ENCODE measurements around the gene MMP17. TPM values are rescaled to one million over a fixed set of nuclear protein-coding genes. Genes with fewer than 3 reads are reported as not detected.

The MMP17 gene
- total RNA-seq, 2 donors from 2014 or later, result 10.9 to 12.0 TPM

DNA sequence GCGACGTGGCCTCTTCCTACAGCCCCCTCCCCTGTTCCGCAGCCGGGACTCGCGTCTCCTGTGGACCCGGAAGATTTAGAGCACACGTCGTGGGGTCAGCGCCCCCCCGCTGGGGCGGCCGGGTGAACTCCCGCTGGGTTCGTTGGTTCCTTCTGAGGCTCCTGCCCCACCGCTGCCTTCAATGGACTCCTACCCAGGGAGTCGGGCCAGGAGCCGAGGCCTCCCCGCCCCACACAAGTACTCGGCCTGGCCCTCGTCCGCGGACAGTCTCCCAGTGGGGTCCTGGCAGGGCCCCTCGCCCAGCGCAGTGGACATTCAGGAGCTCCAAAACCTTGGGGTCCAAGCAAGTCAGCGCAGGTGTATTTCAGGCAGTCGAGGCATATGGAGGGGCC lies 1.2 kb downstream of the MMP17 start:
- Histone ChIP-seq H3K4me1 (ENCODE audit: control insufficient read depth, insufficient read depth, low read length) (no peaks in the 10 kb centered on the region), H3K27me3 (ENCODE audit: control insufficient read depth, insufficient read depth, low read length, poor library complexity, severe bottlenecking) (peaks cover 29% of the 10 kb centered on the region)
- H3K4me3 Mint-ChIP-seq, result peak overlapping the region; percentile 55

GRCh38 chr12:131829791-131830334 lies 1.7 kb downstream of the MMP17 start:
- no peaks in the 10 kb centered on the region for H3K9me3 Mint-ChIP-seq
- Histone ChIP-seq H3K9ac (ENCODE audit: extremely low read depth, low read length, poor library complexity, severe bottlenecking) (peak overlapping the region; percentile 11), H3K4me3 (ENCODE audit: low read length) (peak overlapping the region; percentile 73), H3K4me1 (ENCODE audit: control insufficient read depth, insufficient read depth, low read length) (no peaks in the 10 kb centered on the region), H3K9me3 (ENCODE audit: control insufficient read depth, low read length) (no peaks in the 10 kb centered on the region), H3K36me3 (ENCODE audit: control insufficient read depth, insufficient read depth, low read length) (no peaks in the 10 kb centered on the region), H3K27me3 (ENCODE audit: control insufficient read depth, insufficient read depth, low read length, poor library complexity, severe bottlenecking) (peaks cover 29% of the 10 kb centered on the region), H3K27ac (ENCODE audit: low read depth, low read length) (no peak overlapping the region)
- peaks cover 2% of the 10 kb centered on the region for H3K4me1 Mint-ChIP-seq
- H3K27ac Mint-ChIP-seq, result no peak overlapping the region
- no peak for TF ChIP-seq CTCF (conservative IDR thresholded peaks at IDR 0.05)
- DNase-seq, result peak; percentile 85
- H3K27me3 Mint-ChIP-seq (ENCODE audit: insufficient read depth), result peaks cover 46% of the 10 kb centered on the region
- WGBS, 2 experiments (ENCODE audit: insufficient coverage in 1 of 2, insufficient read length in 1 of 2), result 19 to 29% methylated on average over 10 to 28 of the region's 28 CpGs
- peak overlapping the region; percentile 55 for H3K4me3 Mint-ChIP-seq
- H3K36me3 Mint-ChIP-seq (ENCODE audit: low read depth), result no peaks in the 10 kb centered on the region

More for the DNA sequence above, 1.2 kb downstream of the MMP17 start:
- no peak overlapping the region for H3K27ac ChIP-seq (ENCODE audit: low read depth, low read length)
- Mint-ChIP-seq H3K9me3 (no peaks in the 10 kb centered on the region), H3K36me3 (ENCODE audit: low read depth) (no peaks in the 10 kb centered on the region), H3K27me3 (ENCODE audit: insufficient read depth) (peaks cover 47% of the 10 kb centered on the region), H3K4me1 (peaks cover 2% of the 10 kb centered on the region), H3K27ac (no peak overlapping the region)
- no peaks in the 10 kb centered on the region for H3K36me3 ChIP-seq (ENCODE audit: control insufficient read depth, insufficient read depth, low read length)
- H3K9ac ChIP-seq (ENCODE audit: extremely low read depth, low read length, poor library complexity, severe bottlenecking), result no peak overlapping the region
- H3K4me3 ChIP-seq (ENCODE audit: low read length), result peak overlapping the region; percentile 73
- TF ChIP-seq CTCF (conservative IDR thresholded peaks at IDR 0.05), result no peak
- DNase-seq, result peak; percentile 79
- H3K9me3 ChIP-seq (ENCODE audit: control insufficient read depth, low read length), result no peaks in the 10 kb centered on the region
- WGBS, 2 experiments (ENCODE audit: insufficient coverage in 1 of 2, insufficient read length in 1 of 2), result 13 to 21% methylated on average over 9 to 27 of the region's 27 CpGs

DNA sequence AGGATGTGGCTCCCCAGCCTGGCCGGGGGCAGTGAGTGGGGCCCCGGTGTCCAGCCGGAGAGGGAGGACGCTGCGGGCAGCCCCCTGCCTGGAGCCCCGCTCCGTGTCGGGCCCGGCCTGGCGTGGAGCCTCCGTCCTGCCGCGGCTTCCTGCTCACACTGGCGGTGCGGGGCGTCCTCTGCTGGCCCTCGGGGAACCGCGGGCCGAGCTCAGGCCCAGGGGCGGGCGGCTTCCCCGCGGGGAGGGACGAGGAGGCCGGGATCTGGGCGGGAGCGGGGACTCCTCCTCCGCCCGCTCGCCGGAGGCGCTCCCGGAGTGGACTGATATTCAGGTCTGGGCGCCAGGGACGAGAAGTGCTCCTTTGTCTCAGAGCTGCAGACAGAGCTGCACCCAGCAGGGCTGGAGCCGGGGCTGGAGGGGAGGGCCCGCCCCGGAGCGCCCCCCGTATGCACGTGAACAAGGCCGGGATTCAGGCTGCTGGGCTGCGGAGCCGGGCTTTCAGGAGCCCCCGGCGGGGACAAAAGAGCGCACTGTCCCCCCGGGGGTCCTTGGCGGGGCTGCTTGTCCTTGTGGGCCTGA lies 2.2 kb downstream of the MMP17 start:
- Histone ChIP-seq H3K27me3 (ENCODE audit: control insufficient read depth, insufficient read depth, low read length, poor library complexity, severe bottlenecking) (peaks cover 29% of the 10 kb centered on the region), H3K9ac (ENCODE audit: extremely low read depth, low read length, poor library complexity, severe bottlenecking) (peak overlapping the region; percentile 15), H3K9me3 (ENCODE audit: control insufficient read depth, low read length) (no peaks in the 10 kb centered on the region), H3K4me3 (ENCODE audit: low read length) (peak overlapping the region; percentile 73), H3K4me1 (ENCODE audit: control insufficient read depth, insufficient read depth, low read length) (no peaks in the 10 kb centered on the region), H3K36me3 (ENCODE audit: control insufficient read depth, insufficient read depth, low read length) (no peaks in the 10 kb centered on the region), H3K27ac (ENCODE audit: low read depth, low read length) (peak overlapping the region; percentile 72)
- H3K36me3 Mint-ChIP-seq (ENCODE audit: low read depth), result no peaks in the 10 kb centered on the region
- peak; percentile 92 for DNase-seq
- H3K27ac Mint-ChIP-seq, result no peak overlapping the region
- peak overlapping the region; percentile 55 for H3K4me3 Mint-ChIP-seq
- H3K4me1 Mint-ChIP-seq, result peaks cover 2% of the 10 kb centered on the region
- WGBS, 2 experiments (ENCODE audit: insufficient coverage in 1 of 2, insufficient read length in 1 of 2), result 0 to 2% methylated on average over 26 to 50 of the region's 50 CpGs
- H3K27me3 Mint-ChIP-seq (ENCODE audit: insufficient read depth), result peaks cover 42% of the 10 kb centered on the region
- TF ChIP-seq CTCF (conservative IDR thresholded peaks at IDR 0.05), result peak; percentile 69
- no peaks in the 10 kb centered on the region for H3K9me3 Mint-ChIP-seq
